GM19468 (cell line): ENCODE results near the gene ITGBL1.

Source experiments
- ATAC-seq: cut with Tn5 transposase; IDR thresholded peaks from one replicate; pipeline ENCODE4 v1.9.1; 2021; ENCODE audit warnings: mild to moderate bottlenecking, moderate library complexity, moderate number of reproducible peaks; ENCODE audit not compliant: unreplicated experiment; ENCODE audit errors: extremely low read depth

Gene ITGBL1

GRCh38 chr13:101661839-101662238, 209.4 kb downstream of the ITGBL1 start:
- no peak for ATAC-seq

GRCh38 chr13:101673360-101674105, 221.1 kb downstream of the ITGBL1 start:
- ATAC-seq, result no peak

GRCh38 chr13:101681834-101682233, 229.4 kb downstream of the ITGBL1 start:
- ATAC-seq, result no peak

GRCh38 chr13:101686003-101686402, 233.5 kb downstream of the ITGBL1 start:
- no peak for ATAC-seq

GRCh38 chr13:101690871-101691270, 238.4 kb downstream of the ITGBL1 start:
- ATAC-seq, result no peak

GRCh38 chr13:101691341-101691860, 238.9 kb downstream of the ITGBL1 start:
- ATAC-seq, result no peak

- no peak for ATAC-seq
These were observed 243.5 kb downstream of the ITGBL1 start for GRCh38 chr13:101695870-101696516.

GRCh38 chr13:101697745-101698144, 245.3 kb downstream of the ITGBL1 start:
- no peak for ATAC-seq

- no peak for ATAC-seq
These were observed 245.9 kb downstream of the ITGBL1 start for GRCh38 chr13:101698400-101698799.

- ATAC-seq, result no peak
These were observed 248.1 kb downstream of the ITGBL1 start for GRCh38 chr13:101700598-101700997.

- ATAC-seq, result no peak
These were observed 250.6 kb downstream of the ITGBL1 start for GRCh38 chr13:101703081-101703480.

GRCh38 chr13:101703838-101704237, 251.4 kb downstream of the ITGBL1 start:
- ATAC-seq, result no peak

GRCh38 chr13:101706651-101707050, 254.2 kb downstream of the ITGBL1 start:
- no peak for ATAC-seq

- no peak for ATAC-seq
These were observed 255.2 kb downstream of the ITGBL1 start for GRCh38 chr13:101707659-101708058.

- ATAC-seq, result no peak
These were observed 255.6 kb downstream of the ITGBL1 start for GRCh38 chr13:101708115-101708514.

- no peak for ATAC-seq
These were observed 257.5 kb downstream of the ITGBL1 start for GRCh38 chr13:101709952-101710351.

GRCh38 chr13:101711307-101712025, 259.0 kb downstream of the ITGBL1 start:
- no peak for ATAC-seq

GRCh38 chr13:101712026-101712348, 259.5 kb downstream of the ITGBL1 start:
- no peak for ATAC-seq

GRCh38 chr13:101714195-101714594, 261.7 kb downstream of the ITGBL1 start:
- ATAC-seq, result no peak

GRCh38 chr13:101717353-101717752, 264.9 kb downstream of the ITGBL1 start:
- ATAC-seq, result no peak

- no peak for ATAC-seq
These were observed 266.0 kb downstream of the ITGBL1 start for GRCh38 chr13:101718496-101718895.
